Muscle layer of duodenum (tissue), 2 donors: ENCODE results near the gene LAMA3.

Source experiments
- H3K27ac ChIP-seq: one replicate; pipeline ENCODE4 v1.7.0; 2013; ENCODE audit warnings: mild to moderate bottlenecking, low read length
- H3K27me3 ChIP-seq: one replicate; pipeline ENCODE4 v1.7.0; 2013; ENCODE audit warnings: low read depth, mild to moderate bottlenecking, control low read depth, low read length
- H3K36me3 ChIP-seq, 2 donors: one replicate each; pipeline ENCODE4 v1.7.0; 2013; ENCODE audit warnings: low read length in 2 of 2, control low read depth in 1 of 2, mild to moderate bottlenecking in 1 of 2; ENCODE audit not compliant: insufficient read depth in 2 of 2, control insufficient read depth in 1 of 2
- H3K4me1 ChIP-seq, 2 donors: one replicate each; pipeline ENCODE4 v1.7.0; 2013; ENCODE audit warnings: low read length in 2 of 2, mild to moderate bottlenecking in 2 of 2, control low read depth in 1 of 2, moderate library complexity in 1 of 2; ENCODE audit not compliant: insufficient read depth in 2 of 2, control insufficient read depth in 1 of 2
- H3K4me3 ChIP-seq, 2 donors: one replicate each; pipeline ENCODE4 v1.7.0; 2013; ENCODE audit warnings: low read length in 2 of 2, low read depth in 1 of 2, mild to moderate bottlenecking in 1 of 2
- H3K9me3 ChIP-seq, 2 donors: one replicate each; pipeline ENCODE4 v1.7.0; 2013; ENCODE audit warnings: low read length in 2 of 2, control low read depth in 1 of 2, mild to moderate bottlenecking in 1 of 2; ENCODE audit not compliant: control insufficient read depth in 1 of 2
- donor health status: healthy.

The LAMA3 gene

GRCh38 chr18:23903971-23904370 lies 214.7 kb downstream of the LAMA3 start:
- Histone ChIP-seq H3K27ac (no peak overlapping the region), H3K9me3 (no peaks in the 10 kb centered on the region), H3K4me3 (no peak overlapping the region), H3K27me3 (no peaks in the 10 kb centered on the region), H3K4me1 (no peaks in the 10 kb centered on the region), H3K36me3 (peaks cover 0 to 3% of the 10 kb centered on the region in 2 donors)

GRCh38 chr18:23906658-23907057 lies 217.4 kb downstream of the LAMA3 start:
- Histone ChIP-seq H3K4me3 (no peak overlapping the region), H3K27ac (no peak overlapping the region), H3K9me3 (no peaks in the 10 kb centered on the region), H3K4me1 (no peaks in the 10 kb centered on the region), H3K36me3 (peaks cover 0 to 3% of the 10 kb centered on the region in 2 donors), H3K27me3 (no peaks in the 10 kb centered on the region)

- H3K27ac ChIP-seq = no peak overlapping the region
- peaks cover 5 to 9% of the 10 kb centered on the region in 2 donors for H3K36me3 ChIP-seq
- H3K9me3 ChIP-seq = no peaks in the 10 kb centered on the region
- H3K4me3 ChIP-seq = no peak overlapping the region
- H3K4me1 ChIP-seq = no peaks in the 10 kb centered on the region
- no peaks in the 10 kb centered on the region for H3K27me3 ChIP-seq
Measured at GRCh38 chr18:23908827-23909226, 219.6 kb downstream of the LAMA3 start.

- no peaks in the 10 kb centered on the region for H3K9me3 ChIP-seq
- peaks cover 5 to 6% of the 10 kb centered on the region in 2 donors for H3K36me3 ChIP-seq
- no peaks in the 10 kb centered on the region for H3K27me3 ChIP-seq
- no peaks in the 10 kb centered on the region for H3K4me1 ChIP-seq
- no peak overlapping the region for H3K27ac ChIP-seq
- H3K4me3 ChIP-seq = no peak overlapping the region
Measured at GRCh38 chr18:23910032-23910431, 220.8 kb downstream of the LAMA3 start.

- Histone ChIP-seq H3K27me3 (no peaks in the 10 kb centered on the region), H3K27ac (no peak overlapping the region), H3K36me3 (peaks cover 5 to 6% of the 10 kb centered on the region in 2 donors), H3K4me1 (no peaks in the 10 kb centered on the region), H3K9me3 (no peaks in the 10 kb centered on the region), H3K4me3 (no peak overlapping the region)
Measured at GRCh38 chr18:23912356-23912755, 223.1 kb downstream of the LAMA3 start.

GRCh38 chr18:23916338-23916737 lies 227.1 kb downstream of the LAMA3 start:
- no peaks in the 10 kb centered on the region for H3K4me1 ChIP-seq
- no peaks in the 10 kb centered on the region for H3K27me3 ChIP-seq
- no peak overlapping the region for H3K27ac ChIP-seq
- no peak overlapping the region for H3K4me3 ChIP-seq
- peaks cover 5 to 6% of the 10 kb centered on the region in 2 donors for H3K36me3 ChIP-seq
- no peaks in the 10 kb centered on the region for H3K9me3 ChIP-seq

- no peaks in the 10 kb centered on the region for H3K27me3 ChIP-seq
- H3K9me3 ChIP-seq = no peaks in the 10 kb centered on the region
- no peak overlapping the region for H3K4me3 ChIP-seq
- no peaks in the 10 kb centered on the region for H3K4me1 ChIP-seq
- H3K36me3 ChIP-seq = no peaks in the 10 kb centered on the region
- H3K27ac ChIP-seq = no peak overlapping the region
Measured at GRCh38 chr18:23918395-23919032, 229.3 kb downstream of the LAMA3 start.

- H3K36me3 ChIP-seq = no peaks in the 10 kb centered on the region
- no peak overlapping the region for H3K27ac ChIP-seq
- H3K27me3 ChIP-seq = no peaks in the 10 kb centered on the region
- no peak overlapping the region for H3K4me3 ChIP-seq
- no peaks in the 10 kb centered on the region for H3K4me1 ChIP-seq
- no peaks in the 10 kb centered on the region for H3K9me3 ChIP-seq
Measured at GRCh38 chr18:23920054-23920453, 230.8 kb downstream of the LAMA3 start.

GRCh38 chr18:23921716-23922285 lies 232.5 kb downstream of the LAMA3 start:
- Histone ChIP-seq H3K36me3 (no peaks in the 10 kb centered on the region), H3K4me3 (no peak overlapping the region), H3K4me1 (no peaks in the 10 kb centered on the region), H3K27ac (no peak overlapping the region), H3K9me3 (no peaks in the 10 kb centered on the region), H3K27me3 (no peaks in the 10 kb centered on the region)

GRCh38 chr18:23922939-23923338 lies 233.7 kb downstream of the LAMA3 start:
- Histone ChIP-seq H3K27me3 (no peaks in the 10 kb centered on the region), H3K9me3 (no peaks in the 10 kb centered on the region), H3K27ac (no peak overlapping the region), H3K36me3 (no peaks in the 10 kb centered on the region), H3K4me3 (no peak overlapping the region), H3K4me1 (no peaks in the 10 kb centered on the region)

- no peak overlapping the region for H3K4me3 ChIP-seq
- H3K27ac ChIP-seq = no peak overlapping the region
- no peaks in the 10 kb centered on the region for H3K9me3 ChIP-seq
- no peaks in the 10 kb centered on the region for H3K27me3 ChIP-seq
- H3K4me1 ChIP-seq = no peaks in the 10 kb centered on the region
- H3K36me3 ChIP-seq = no peaks in the 10 kb centered on the region
Measured at GRCh38 chr18:23924813-23925212, 235.6 kb downstream of the LAMA3 start.

- Histone ChIP-seq H3K36me3 (no peaks in the 10 kb centered on the region), H3K4me3 (no peak overlapping the region), H3K27ac (no peak overlapping the region), H3K27me3 (no peaks in the 10 kb centered on the region), H3K9me3 (no peaks in the 10 kb centered on the region), H3K4me1 (no peaks in the 10 kb centered on the region)
Measured at GRCh38 chr18:23926571-23926970, 237.3 kb downstream of the LAMA3 start.
